ENCODE data around the gene RBBP6.
"Not testable (repeated sequence)": the region's sequence is repeated elsewhere in the genome, so short reads cannot be mapped to it uniquely, and the experiment has no call there.

Gene RBBP6, protein sequence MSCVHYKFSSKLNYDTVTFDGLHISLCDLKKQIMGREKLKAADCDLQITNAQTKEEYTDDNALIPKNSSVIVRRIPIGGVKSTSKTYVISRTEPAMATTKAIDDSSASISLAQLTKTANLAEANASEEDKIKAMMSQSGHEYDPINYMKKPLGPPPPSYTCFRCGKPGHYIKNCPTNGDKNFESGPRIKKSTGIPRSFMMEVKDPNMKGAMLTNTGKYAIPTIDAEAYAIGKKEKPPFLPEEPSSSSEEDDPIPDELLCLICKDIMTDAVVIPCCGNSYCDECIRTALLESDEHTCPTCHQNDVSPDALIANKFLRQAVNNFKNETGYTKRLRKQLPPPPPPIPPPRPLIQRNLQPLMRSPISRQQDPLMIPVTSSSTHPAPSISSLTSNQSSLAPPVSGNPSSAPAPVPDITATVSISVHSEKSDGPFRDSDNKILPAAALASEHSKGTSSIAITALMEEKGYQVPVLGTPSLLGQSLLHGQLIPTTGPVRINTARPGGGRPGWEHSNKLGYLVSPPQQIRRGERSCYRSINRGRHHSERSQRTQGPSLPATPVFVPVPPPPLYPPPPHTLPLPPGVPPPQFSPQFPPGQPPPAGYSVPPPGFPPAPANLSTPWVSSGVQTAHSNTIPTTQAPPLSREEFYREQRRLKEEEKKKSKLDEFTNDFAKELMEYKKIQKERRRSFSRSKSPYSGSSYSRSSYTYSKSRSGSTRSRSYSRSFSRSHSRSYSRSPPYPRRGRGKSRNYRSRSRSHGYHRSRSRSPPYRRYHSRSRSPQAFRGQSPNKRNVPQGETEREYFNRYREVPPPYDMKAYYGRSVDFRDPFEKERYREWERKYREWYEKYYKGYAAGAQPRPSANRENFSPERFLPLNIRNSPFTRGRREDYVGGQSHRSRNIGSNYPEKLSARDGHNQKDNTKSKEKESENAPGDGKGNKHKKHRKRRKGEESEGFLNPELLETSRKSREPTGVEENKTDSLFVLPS (N-terminal part only)

DNA sequence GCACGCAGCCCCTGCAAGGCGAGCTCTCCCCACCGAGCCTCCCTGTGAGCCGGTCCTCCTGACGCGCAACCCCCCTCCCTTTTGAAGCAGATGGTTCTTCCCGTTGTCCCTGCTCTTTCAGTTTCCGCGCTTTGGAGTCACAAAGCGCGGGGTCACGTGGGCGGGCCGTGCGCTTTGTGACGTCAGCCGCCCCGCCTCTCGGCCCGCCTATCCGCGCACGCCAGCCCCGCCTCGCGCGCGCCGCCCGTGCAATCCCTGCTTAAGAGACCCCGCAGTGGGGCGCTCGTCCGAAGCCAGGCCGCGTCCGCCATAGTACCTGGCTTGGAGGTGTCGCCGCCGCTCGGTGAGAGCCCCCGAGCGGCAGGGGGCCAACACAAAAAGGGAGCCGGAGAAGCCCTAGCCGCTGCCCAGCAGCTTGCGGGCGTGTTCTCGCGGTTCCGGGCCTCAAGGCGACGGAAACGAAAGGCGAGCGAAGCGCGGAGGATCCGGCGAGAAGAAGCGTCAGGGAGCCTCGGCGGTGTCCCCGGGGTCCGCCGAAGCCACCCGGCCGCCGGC, at the start of gene RBBP6:
Gene RBBP6, plus strand, starts transcription at position 272 of the 555 bp plus-strand sequence. CDS start 1,061 bp downstream, outside the sequence.
- DNase-seq: peak; percentile 98

DNA sequence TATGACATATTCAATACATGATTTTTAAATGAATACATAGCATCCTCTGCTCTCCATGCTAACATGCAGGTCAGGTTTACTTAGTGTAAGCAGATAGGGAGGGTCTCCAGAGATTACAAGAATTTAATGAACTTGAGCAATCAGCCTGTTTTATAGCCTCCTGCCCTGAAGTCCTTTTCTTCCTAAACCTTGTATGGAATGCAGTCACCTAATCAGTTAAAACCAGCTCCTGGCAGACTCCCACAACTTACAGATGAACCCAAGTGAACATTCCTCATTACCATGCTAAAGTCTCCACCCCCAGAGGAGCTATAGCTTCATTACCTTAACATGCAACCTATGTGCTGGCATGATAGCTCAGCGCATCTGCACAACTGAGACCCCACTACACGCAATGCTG, 48.5 kb upstream of the RBBP6 start:
- DNase-seq: no peak

DNA sequence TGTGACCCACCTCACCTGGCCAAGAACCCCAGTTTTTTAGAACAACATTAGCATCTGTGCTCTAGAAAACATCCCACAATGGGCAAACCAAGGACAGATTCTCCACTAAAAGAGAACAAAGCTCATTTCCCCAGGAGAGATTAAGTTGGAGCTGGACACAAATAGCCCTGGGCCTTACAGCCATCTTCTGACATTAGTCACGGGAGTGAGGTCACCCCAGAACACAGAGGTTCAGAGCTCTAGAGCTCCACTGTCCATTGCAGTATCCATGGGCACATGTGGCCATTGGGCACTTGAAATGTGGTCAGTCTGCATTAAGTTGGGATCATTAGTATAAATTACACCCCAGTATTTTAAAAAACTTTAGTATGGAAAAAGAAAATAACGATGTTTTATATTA, 47.6 kb upstream of the RBBP6 start:
- no peak for DNase-seq

DNA sequence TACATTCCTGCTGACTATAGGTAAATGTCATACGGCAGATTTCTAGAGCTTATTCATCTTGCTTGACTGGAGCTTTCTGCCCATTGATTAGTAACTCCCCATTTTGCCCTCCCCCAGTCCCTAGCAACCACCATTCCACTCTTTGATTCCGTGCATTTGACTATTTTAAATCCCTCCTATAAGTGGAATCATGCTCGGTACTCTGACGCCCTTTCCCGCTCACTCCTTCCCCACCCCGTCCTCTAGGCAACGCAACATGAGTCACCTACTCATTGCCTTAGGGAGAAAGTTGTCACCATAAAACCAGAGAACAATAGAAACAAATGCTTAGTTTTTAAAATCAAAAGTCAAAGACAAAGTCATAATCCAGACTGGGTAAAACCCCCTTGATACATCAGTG, 45.5 kb upstream of the RBBP6 start:
- DNase-seq: no peak

DNA sequence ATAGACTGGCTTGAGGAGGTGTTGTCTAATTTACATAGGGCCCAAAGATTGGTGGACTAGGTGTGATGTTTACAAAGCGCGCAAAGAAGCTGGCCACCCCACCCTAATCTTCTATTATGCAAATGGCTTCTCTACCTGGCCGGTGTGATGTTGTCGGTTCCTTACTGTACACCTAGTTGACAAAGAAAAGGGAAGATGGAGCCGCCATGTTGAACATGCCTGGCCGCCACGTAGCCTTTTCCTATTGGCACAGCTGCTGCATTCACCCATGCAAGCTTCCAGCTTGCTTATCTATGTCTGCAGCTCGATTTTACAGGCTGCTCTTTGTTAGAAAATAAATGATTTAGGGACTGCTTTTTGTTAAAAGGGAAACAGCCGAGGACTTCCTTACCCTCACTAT, 44.2 kb upstream of the RBBP6 start:
- not testable (repeated sequence) for DNase-seq

DNA sequence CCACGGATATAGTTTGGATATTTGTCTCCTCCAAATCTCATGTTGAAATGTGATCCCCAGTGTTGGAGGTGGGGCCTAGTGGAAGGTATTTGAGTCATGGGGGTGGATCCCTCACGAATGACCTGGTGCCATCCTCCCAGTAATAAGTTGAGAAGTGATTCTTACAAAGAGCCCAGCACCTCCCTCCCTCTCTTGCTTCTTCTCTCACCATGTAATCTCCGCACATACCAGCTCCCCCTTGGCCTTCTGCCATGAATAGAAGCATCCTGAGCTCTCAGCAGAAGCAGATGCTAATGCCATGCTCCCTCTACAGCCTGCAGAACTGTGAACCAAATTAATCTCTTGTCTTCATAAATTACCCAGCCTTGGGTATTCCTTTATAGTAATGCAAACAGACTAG, 41.9 kb upstream of the RBBP6 start:
- peak; percentile 34 for DNase-seq

DNA sequence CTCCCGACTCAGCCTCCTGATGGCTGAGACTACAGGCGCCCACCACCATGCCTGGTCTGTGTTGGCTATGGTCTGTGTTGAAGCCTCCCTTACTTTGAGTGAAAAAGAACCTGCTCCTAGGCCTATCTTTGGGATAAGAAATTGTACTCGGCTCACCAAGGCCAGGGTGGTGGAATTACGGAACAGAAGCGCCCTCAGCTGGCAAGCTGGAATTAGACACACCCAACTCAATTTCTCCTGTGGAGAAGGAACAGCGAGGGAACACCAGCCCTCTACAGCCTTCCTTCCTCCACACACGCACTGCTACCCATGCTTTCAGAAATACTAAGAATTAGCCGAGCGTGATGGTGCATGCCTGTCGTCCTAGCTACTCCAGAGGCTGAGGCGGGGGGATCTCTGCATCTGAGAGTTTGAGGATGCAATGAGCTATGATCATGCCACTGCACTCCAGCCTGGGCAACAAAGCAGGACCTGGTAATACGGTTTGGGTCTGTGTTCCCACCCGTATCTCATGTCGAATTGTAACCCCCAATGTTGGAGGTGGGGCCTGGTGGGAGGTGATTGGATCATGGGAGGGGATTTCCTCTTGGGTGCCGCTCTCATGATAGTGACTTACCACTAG, 40.1 kb upstream of the RBBP6 start:
- DNase-seq: no peak

DNA sequence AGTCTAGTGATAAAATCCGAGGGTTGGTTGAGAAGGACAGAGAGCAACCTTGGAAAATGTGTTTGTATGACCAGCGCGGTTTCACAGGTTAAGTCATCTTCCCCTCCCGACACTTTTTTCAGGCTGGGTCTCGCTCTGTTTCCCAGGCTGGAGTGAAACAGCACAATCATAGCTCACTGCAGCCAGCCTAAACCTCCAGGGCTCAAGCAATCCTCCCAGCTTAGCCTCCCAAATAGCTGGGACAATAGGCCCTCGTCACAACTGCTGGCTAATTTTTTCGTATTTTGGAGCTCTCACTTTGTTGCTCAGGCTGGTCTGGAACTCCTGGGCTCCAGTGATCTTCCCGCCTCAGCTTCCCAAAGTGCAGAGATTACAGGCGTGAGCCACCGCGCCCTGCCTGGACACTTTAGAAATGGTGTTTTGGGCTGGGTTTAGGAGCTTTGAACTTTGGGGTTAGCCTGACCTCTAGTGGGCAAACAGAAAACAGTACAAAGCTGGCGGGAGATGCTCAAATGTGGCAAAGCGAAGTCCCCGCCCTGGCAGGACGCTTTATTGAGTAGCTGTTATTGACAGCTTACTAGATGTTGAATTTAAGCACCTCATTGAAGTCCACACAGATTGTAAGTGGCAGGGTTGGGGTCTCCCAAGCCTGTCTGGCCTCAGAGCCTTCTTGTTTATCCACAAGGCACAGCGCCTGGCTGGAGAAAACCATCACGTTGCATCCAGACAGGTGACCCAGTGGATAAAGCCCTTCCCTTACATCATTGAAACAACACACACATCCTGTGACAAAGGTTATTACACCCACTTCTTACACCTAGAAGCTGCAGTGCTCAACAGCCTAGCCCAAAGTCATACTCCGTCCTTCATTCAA, 34.7 kb upstream of the RBBP6 start:
- peak; percentile 55 for DNase-seq

DNA sequence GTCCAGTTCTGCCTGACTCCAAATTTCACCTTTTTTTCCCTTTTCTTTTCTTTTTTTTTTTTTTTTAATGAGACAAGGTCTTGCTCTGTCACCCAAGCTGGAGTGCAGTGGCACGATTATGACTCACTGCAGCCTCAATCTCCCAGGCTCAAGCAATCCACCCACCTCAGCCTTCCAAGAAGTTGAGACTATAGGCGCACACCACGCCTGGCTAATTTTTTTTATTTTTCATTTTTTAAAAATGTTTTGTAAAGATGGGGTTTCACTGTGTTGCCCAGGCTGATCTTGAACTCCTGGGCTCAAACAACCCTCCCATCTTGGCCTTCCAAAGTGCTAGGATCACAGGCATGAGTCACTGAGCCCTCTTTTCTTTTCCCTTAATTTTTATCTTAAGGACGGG, 33.4 kb upstream of the RBBP6 start:
- no peak for DNase-seq

DNA sequence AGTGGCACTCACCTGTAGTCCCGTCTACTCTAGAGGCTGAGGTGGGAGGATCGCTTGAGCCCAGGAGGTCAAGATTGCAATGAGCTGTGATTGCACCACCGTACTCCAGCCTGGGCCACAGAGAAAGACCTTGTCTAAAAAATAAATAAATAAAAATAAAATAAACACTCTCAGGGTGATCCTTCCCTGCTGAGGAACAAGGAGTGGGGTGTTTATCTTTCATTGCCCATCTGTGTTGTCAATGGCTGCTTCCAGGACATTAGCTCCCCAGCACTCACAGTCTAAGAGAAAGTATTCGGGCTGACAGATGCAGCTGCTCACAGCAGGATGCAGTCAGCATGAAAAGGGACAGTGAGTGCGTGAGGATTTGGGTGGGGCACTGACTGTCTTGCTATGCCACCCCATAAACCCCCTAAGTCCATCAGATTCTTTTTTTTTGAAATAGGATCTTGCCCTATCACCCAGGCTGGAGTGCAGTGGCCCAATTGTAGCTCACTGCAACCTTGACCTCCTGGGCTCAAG, 31.3 kb upstream of the RBBP6 start:
- no peak for DNase-seq

DNA sequence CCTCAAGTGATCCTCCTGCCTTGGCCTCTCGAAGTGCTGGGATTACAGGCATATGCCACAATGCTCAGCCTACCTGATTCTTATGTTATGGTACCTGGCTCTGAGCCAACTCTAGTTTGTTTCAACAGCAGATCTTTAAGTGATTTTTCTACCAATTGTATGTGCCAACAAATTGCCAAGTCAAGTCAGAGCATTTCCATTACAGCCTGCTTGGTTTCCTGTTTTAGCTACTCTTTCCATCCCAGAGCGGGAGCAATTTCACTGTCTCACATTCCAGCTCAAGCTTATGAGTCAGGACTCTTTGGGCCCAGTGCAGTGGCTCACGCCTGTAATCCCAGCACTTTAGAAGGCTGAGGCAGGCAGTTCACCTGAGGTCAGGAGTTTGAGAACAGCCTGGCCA, 30.8 kb upstream of the RBBP6 start:
- peak; percentile 73 for DNase-seq

DNA sequence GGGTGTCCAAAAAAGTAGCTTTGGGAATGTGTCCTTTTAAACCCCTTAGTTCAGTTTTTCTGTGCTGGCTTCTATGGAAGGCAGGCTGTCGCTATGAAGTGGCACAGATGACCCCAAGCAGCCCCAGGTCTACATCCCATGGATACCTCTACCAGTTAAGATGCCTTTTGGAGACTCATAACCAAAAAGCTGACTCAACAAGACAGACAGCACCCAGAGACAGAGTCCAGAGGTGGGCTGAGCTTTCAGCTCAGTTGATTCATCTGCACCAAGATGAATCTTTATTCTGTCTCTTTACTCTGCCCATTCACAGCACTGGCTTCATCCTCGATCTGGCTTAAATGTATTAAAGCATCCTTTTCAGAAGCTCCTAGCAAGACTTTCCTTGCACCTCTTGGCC, 29.8 kb upstream of the RBBP6 start:
- DNase-seq: no peak

DNA sequence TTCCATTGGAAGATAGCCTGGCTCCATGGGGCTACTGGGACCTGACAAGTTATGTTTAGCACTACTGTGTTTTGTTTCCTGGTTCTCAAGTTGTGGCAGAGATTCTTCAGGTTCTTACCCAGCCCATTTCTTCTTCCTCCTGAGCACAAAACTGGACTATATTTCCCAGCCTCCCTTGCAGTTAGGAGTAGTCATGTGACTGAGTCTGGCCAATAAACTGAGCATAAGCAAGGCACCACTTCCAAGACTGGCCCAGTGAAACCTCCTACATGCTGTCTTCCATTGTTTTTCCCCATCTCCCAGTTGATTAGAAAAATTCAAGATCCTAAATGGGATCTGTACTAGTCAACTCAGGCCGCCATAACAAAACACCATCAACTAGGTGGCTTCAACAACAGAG, 28.2 kb upstream of the RBBP6 start:
- no peak for DNase-seq

DNA sequence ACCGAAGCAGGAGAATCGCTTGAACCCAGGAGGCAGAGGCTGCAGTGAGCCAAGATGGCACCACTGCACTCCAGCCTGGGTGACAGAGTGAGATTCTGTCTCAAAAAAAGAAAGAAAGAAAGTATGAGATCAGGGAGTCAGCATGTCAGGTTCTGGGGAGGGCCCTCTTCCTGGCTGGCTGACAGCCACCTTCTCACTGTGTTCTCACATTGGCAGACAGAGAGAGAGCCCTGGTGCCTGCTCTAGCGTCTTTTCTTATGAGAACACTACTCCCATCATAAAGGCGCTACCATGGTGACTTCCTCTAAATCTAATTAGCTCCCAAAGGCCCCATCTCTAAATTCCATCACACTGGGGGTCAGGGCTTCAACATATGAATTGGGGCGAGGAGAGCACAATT, 27.6 kb upstream of the RBBP6 start:
- DNase-seq: no peak

DNA sequence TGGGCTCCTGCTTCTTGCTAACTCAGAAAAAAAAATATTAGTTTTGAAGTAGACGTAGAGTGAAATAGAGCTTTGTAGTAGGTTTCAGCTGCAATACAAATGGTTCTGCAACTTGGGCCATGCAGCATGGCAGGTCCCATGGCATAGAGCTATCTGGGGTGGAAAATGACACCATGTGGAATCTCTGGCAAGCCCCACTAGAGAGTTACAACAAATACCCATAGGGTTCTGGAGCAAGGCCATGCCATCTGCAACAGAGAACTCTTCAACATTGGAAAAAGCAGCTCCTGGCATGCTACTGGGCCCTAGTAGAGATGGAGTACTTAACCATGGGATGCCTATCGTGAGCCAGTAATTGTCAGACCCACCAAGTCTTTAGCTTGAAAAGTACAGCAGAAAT, 25.3 kb upstream of the RBBP6 start:
- DNase-seq: no peak

DNA sequence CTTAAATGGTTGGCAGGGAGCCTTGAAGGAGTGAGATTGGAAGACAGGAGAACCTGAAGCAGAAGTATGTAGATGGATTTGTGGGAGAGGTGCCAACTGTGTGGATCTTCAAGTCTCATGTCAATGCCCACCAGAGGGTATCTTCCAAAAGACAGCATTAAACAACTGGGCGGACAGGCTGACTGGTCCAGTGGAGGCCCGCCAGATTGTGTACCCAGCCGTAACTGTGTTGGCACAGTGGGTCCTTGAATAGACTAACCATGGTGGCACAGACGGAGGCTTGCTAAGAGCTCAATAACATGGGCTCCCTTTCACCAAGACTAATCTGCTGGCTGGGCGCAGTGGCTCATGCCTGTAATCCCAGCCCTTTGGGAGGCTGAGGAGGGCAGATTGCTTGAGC, 24.2 kb upstream of the RBBP6 start:
- no peak for DNase-seq

DNA sequence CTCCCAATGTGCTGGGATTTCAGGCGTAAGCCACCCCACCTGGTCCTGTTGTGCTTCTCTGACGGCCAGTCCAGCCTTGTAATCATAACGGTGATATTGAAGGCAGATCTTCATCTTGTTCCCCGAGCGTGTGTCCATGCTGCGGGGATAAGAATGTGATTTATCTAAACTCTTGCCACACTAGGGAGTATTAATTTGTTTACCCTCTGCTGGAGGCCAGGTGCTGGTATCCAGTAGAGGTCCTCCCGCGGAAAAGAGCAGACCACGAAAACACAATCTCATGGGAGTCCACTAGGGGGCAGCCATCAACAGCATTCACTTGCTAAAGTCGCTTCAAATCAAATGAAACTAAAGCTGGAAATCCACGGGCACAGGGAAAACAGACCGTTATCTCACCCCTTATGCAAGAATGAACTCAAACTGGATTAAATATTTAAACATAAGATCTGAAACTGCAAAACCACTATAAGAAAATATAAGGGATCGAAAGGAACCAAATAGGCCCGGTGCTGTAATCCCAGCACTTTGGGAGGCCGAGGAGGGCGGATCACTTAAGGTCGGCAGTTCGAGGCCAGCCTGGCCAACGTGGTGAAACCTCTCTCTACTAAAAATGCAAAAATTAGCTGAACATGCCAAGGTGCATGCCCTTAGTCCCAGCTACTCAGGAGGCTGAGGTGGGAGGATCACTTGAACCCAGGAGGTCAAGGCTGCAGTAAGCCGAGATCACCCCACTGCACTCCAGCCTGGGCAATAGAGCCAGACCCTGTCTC, 22.3 kb upstream of the RBBP6 start:
- DNase-seq: peak; percentile 75

DNA sequence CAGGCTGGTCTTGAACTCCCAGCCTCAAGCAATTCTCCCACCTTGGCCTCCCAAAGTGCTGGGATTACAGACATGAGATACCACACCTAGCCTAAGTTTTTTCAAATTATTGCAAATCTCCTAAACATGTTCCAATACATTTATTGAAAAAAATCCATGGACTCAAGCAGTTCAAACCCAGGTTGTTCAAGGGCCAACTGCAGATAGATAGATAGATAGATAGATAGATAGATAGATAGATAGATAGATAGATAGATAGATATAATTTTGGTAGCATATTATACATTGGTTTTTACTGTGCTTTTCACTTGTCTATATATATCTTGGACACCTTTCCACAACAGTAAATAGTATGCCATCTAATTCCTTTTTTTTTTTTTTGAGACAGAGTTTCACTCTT, 20.9 kb upstream of the RBBP6 start:
- no peak for DNase-seq

DNA sequence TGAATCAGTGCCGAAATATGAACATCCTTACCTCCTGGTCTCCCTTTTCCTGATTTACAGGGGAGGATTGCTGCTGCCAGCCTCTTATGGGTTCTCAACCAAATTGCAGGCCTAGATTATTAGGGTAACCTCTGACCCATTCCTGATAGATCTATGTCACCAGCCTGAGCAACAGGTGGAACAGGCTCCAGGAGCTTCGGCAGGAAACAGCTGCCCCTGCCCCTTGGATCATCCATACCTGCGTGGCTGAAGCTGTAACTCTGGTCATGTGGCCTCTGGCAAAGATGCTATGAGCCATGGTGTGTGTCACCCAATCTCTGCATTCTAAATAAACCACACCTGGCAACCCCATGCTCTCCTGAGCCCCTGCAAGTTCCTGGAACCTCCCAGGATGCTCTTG, 18.4 kb upstream of the RBBP6 start:
- no peak for DNase-seq

DNA sequence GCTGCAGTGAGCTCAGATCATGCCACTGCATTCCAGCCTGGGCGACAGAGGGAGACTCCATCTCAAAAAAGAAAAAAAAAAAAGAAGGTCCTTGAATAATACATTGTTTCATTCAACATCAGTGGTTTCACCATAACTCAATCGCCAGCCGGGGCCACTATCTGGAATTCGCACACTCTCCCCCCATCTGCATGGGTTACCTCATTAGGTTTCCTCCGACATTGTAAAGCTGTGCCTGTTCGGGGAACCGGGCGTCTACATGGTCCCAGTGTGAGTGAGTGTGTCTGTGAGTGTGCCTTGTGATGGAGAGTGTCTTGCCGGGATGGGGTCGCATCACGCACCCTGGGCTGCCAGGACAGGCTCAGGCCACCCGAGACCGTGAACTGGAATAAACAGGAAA, 16.6 kb upstream of the RBBP6 start:
- DNase-seq: no peak

DNA sequence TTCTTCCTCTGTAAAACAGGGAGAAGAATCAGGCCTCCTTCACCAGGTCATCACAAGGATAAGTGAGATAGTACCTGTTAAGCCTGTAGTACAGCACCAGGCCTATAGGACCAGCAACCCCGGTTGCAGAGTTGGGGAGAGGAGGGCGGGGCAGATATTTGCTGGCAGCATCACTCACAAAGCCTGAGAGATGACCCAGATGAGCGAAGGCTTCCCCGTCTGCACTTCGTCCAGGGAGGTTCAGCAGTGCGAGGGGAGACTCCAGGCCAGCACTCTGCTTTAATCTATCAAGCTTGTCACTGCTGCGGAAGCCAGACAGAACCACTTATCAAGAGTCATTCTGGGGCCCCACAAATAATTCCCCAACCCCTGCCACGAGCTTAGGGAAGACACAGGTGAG, 15.8 kb upstream of the RBBP6 start:
- no peak for DNase-seq
